ENCODE results near the gene KRT37.

KRT37 gene

GRCh38 chr17:41424111-41424635 lies at the start of gene KRT37:
KRT37 (minus strand) TSS chr17:41424585; CDS start chr17:41424523, 62 bp downstream.
- no peak for DNase-seq

- DNase-seq, result no peak
Observed at GRCh38 chr17:41468346-41468745, 44.0 kb upstream of the KRT37 start.

GRCh38 chr17:41467561-41467960 lies 43.2 kb upstream of the KRT37 start:
- no peak for DNase-seq

GRCh38 chr17:41466988-41467387 lies 42.6 kb upstream of the KRT37 start, which contains the start of gene KRT32:
KRT32 (minus strand) TSS chr17:41467386; CDS start chr17:41467325, 61 bp downstream.
- DNase-seq, result no peak

- DNase-seq, result no peak
Observed at GRCh38 chr17:41464682-41465081, 40.3 kb upstream of the KRT37 start.

GRCh38 chr17:41464173-41464572 lies 39.8 kb upstream of the KRT37 start:
- DNase-seq, result no peak

- no peak for DNase-seq
Observed at GRCh38 chr17:41463746-41464145, 39.4 kb upstream of the KRT37 start.

GRCh38 chr17:41462705-41463104 lies 38.3 kb upstream of the KRT37 start:
- no peak for DNase-seq

- DNase-seq, result no peak
Observed at GRCh38 chr17:41457676-41458075, 33.3 kb upstream of the KRT37 start.

- no peak for DNase-seq
Observed at GRCh38 chr17:41456204-41456603, 31.8 kb upstream of the KRT37 start.

GRCh38 chr17:41455236-41455635 lies 30.9 kb upstream of the KRT37 start:
- DNase-seq, result no peak

- DNase-seq, result no peak
Observed at GRCh38 chr17:41453066-41453465, 28.7 kb upstream of the KRT37 start.

GRCh38 chr17:41452281-41452680 lies 27.9 kb upstream of the KRT37 start:
- no peak for DNase-seq

- no peak for DNase-seq
Observed at GRCh38 chr17:41451154-41451728, 26.9 kb upstream of the KRT37 start.

GRCh38 chr17:41449008-41449407 lies 24.6 kb upstream of the KRT37 start:
- no peak for DNase-seq

- no peak for DNase-seq
Observed at GRCh38 chr17:41448506-41448905, 24.1 kb upstream of the KRT37 start.

GRCh38 chr17:41446806-41447205 lies 22.4 kb upstream of the KRT37 start:
- no peak for DNase-seq

- no peak for DNase-seq
Observed at GRCh38 chr17:41444640-41445039, 20.3 kb upstream of the KRT37 start.

GRCh38 chr17:41444186-41444585 lies 19.8 kb upstream of the KRT37 start:
- DNase-seq, result no peak

- DNase-seq, result no peak
Observed at GRCh38 chr17:41442739-41443138, 18.4 kb upstream of the KRT37 start.

GRCh38 chr17:41440531-41441033 lies 16.2 kb upstream of the KRT37 start, which contains the start of gene KRT38:
KRT38 (minus strand) TSS chr17:41440983; CDS start chr17:41440921, 62 bp downstream.
- no peak for DNase-seq

- no peak for DNase-seq
Observed at GRCh38 chr17:41439375-41439774, 15.0 kb upstream of the KRT37 start.

- no peak for DNase-seq
Observed at GRCh38 chr17:41437769-41438168, 13.4 kb upstream of the KRT37 start.

- DNase-seq, result no peak
Observed at GRCh38 chr17:41437254-41437653, 12.9 kb upstream of the KRT37 start.

GRCh38 chr17:41434415-41434814 lies 10.0 kb upstream of the KRT37 start:
- DNase-seq, result no peak
